ENCODE measurements around the gene PRKN.

Gene PRKN

GRCh38 chr6:161624111-161624510 lies 1103.5 kb downstream of the PRKN start:
- H3K27ac ChIP-seq (ENCODE audit: low read length): no peak overlapping the region
- H3K4me1 ChIP-seq (ENCODE audit: low read length): no peaks in the 10 kb centered on the region
- no peak overlapping the region for H3K9ac ChIP-seq (ENCODE audit: low read length)
- H3K79me2 ChIP-seq (ENCODE audit: low read length): no peaks in the 10 kb centered on the region
- no peak overlapping the region for H3K4me3 ChIP-seq (ENCODE audit: low read length)
- H4K20me1 ChIP-seq (ENCODE audit: insufficient read depth, low read length): no peaks in the 10 kb centered on the region
- H2AFZ ChIP-seq (ENCODE audit: low read length): no peak overlapping the region
- no peak overlapping the region for H3K4me2 ChIP-seq (ENCODE audit: low read depth, low read length)
- no peaks in the 10 kb centered on the region for H3K9me3 ChIP-seq (replicated peaks; ENCODE audit: insufficient read depth, low read length)
- no peaks in the 10 kb centered on the region for H3F3A ChIP-seq (ENCODE audit: insufficient read depth, low read length)
- DNase-seq: no peak
- no peaks in the 10 kb centered on the region for H3K9me2 ChIP-seq (replicated peaks; ENCODE audit: insufficient read depth, low read length)
- no peak for TF ChIP-seq EZH2phosphoT487 (IDR thresholded peaks at IDR 0.05; ENCODE audit: low read length)
- no peak for TF ChIP-seq EZH2 (optimal IDR thresholded peaks at IDR 0.05; ENCODE audit: low read depth, low read length)
- no peak for TF ChIP-seq CTCF (IDR thresholded peaks at IDR 0.05; ENCODE audit: low read length)
- no peaks in the 10 kb centered on the region for H3K36me3 ChIP-seq (replicated peaks; ENCODE audit: insufficient read depth, low read length)
- no peaks in the 10 kb centered on the region for H3K27me3 ChIP-seq (replicated peaks; ENCODE audit: insufficient read depth, low read length)

- H3K4me1 ChIP-seq (ENCODE audit: low read length): no peaks in the 10 kb centered on the region
- no peaks in the 10 kb centered on the region for H3K9me2 ChIP-seq (replicated peaks; ENCODE audit: insufficient read depth, low read length)
- no peaks in the 10 kb centered on the region for H3K36me3 ChIP-seq (replicated peaks; ENCODE audit: insufficient read depth, low read length)
- no peaks in the 10 kb centered on the region for H4K20me1 ChIP-seq (ENCODE audit: insufficient read depth, low read length)
- H3K27me3 ChIP-seq (replicated peaks; ENCODE audit: insufficient read depth, low read length): no peaks in the 10 kb centered on the region
- H2AFZ ChIP-seq (ENCODE audit: low read length): no peak overlapping the region
- no peak overlapping the region for H3K4me2 ChIP-seq (ENCODE audit: low read depth, low read length)
- H3K27ac ChIP-seq (ENCODE audit: low read length): no peak overlapping the region
- H3F3A ChIP-seq (ENCODE audit: insufficient read depth, low read length): no peaks in the 10 kb centered on the region
- no peak for DNase-seq
- TF ChIP-seq CTCF (IDR thresholded peaks at IDR 0.05; ENCODE audit: low read length): no peak
- no peak for TF ChIP-seq EZH2phosphoT487 (IDR thresholded peaks at IDR 0.05; ENCODE audit: low read length)
- TF ChIP-seq EZH2 (optimal IDR thresholded peaks at IDR 0.05; ENCODE audit: low read depth, low read length): no peak
- H3K9me3 ChIP-seq (replicated peaks; ENCODE audit: insufficient read depth, low read length): no peaks in the 10 kb centered on the region
- H3K79me2 ChIP-seq (ENCODE audit: low read length): no peaks in the 10 kb centered on the region
- no peak overlapping the region for H3K9ac ChIP-seq (ENCODE audit: low read length)
- H3K4me3 ChIP-seq (ENCODE audit: low read length): no peak overlapping the region
Measured at GRCh38 chr6:161622779-161623178, 1104.8 kb downstream of the PRKN start.

- Histone ChIP-seq H3K4me2 (ENCODE audit: low read depth, low read length) (no peak overlapping the region), H3K79me2 (ENCODE audit: low read length) (no peaks in the 10 kb centered on the region), H3K4me1 (ENCODE audit: low read length) (no peaks in the 10 kb centered on the region), H3K27me3 (replicated peaks; ENCODE audit: insufficient read depth, low read length) (no peaks in the 10 kb centered on the region), H3K9me3 (replicated peaks; ENCODE audit: insufficient read depth, low read length) (no peaks in the 10 kb centered on the region), H3K36me3 (replicated peaks; ENCODE audit: insufficient read depth, low read length) (no peaks in the 10 kb centered on the region), H3K9ac (ENCODE audit: low read length) (no peak overlapping the region), H3K9me2 (replicated peaks; ENCODE audit: insufficient read depth, low read length) (no peaks in the 10 kb centered on the region), H2AFZ (ENCODE audit: low read length) (no peak overlapping the region), H3K4me3 (ENCODE audit: low read length) (no peak overlapping the region), H3K27ac (ENCODE audit: low read length) (no peak overlapping the region), H3F3A (ENCODE audit: insufficient read depth, low read length) (no peaks in the 10 kb centered on the region), H4K20me1 (ENCODE audit: insufficient read depth, low read length) (no peaks in the 10 kb centered on the region)
- TF ChIP-seq EZH2phosphoT487 (IDR thresholded peaks at IDR 0.05; ENCODE audit: low read length): no peak
- TF ChIP-seq CTCF (IDR thresholded peaks at IDR 0.05; ENCODE audit: low read length): peak; percentile 40
- TF ChIP-seq EZH2 (optimal IDR thresholded peaks at IDR 0.05; ENCODE audit: low read depth, low read length): no peak
- peak; percentile 48 for DNase-seq
Measured at GRCh38 chr6:161618831-161619454, 1108.6 kb downstream of the PRKN start.
